BE2C (cell line): ENCODE measurements around the gene HK3.

ENCODE experiments used
- DNase-seq: peaks from one replicate; pipeline ENCODE4 v3.0.0-alpha.2; 2020
- H3K27me3 ChIP-seq: fragments of 250-450 bp; sonication (Bioruptor Pico); 2 replicates; pipeline ENCODE4 v1.5.1; 2020; ENCODE audit warnings: mild to moderate bottlenecking
- H3K36me3 ChIP-seq: fragments of 250-450 bp; sonication (Bioruptor Pico); 2 replicates; pipeline ENCODE4 v1.5.1; 2020; ENCODE audit warnings: mild to moderate bottlenecking
- H3K4me1 ChIP-seq: fragments of 250-450 bp; sonication (Bioruptor Pico); 2 replicates; pipeline ENCODE4 v1.5.1; 2020
- H3K4me3 ChIP-seq: 2 replicates; pipeline ENCODE4 v1.5.1; 2011; ENCODE audit warnings: low read depth, low read length
- H3K9me3 ChIP-seq: fragments of 250-450 bp; sonication (Bioruptor Pico); 2 replicates; pipeline ENCODE4 v1.5.1; 2020
- TF ChIP-seq, protein P1 (sequence below): IDR thresholded peaks from 2 replicates; pipeline ENCODE4 v1.5.1; 2012; ENCODE audit warnings: mild to moderate bottlenecking, low read depth, low read length

Gene HK3

DNA sequence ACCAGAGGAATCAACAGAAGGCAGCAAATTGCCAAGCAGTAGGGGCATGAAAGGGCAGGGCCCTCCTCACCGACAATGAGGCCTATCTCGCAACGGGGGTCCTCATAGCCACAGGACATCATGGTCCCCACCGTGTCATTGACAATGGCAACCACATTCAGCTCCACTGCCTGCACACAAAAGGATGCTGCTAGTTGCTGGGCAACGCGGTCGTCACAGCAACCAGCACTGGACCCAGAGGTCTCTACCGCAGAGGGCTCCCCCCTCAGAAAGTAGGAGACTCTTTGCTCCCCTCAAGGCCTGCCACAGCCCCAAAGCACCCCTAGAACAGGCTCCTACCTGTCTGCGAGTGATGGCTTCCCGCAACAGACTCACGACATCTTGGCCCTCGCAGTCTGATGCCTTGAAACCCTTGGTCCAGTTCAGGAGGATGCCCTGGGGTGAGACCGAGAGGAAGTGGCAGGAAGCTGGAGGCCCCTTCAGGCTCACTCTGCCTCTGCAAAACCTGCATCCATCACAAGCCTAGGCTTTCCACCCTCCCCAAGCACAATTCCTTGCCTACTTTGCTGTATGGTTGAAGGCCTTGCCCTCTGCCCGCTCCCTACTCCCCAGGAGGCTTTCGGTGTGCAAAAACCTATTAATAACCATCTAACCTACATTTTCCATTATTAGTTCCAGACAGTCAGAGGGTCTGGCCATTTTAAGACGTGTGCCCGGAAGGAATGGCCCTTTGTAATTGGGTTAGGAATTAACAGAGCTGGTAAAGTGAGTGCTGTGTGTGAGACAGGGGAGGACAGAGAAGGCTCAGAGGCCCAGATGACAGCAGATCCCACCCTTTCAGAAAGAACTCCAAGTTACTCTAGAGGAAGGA lies 15.2 kb downstream of the HK3 start:
- DNase-seq = peak; percentile 63
- Histone ChIP-seq H3K27me3 (no peaks in the 10 kb centered on the region), H3K4me1 (peaks cover 14% of the 10 kb centered on the region), H3K9me3 (no peaks in the 10 kb centered on the region), H3K36me3 (peaks cover 5% of the 10 kb centered on the region; the same call in 1 of the 2 replicates), H3K4me3 (no peak overlapping the region)
- TF ChIP-seq, protein P1, sequence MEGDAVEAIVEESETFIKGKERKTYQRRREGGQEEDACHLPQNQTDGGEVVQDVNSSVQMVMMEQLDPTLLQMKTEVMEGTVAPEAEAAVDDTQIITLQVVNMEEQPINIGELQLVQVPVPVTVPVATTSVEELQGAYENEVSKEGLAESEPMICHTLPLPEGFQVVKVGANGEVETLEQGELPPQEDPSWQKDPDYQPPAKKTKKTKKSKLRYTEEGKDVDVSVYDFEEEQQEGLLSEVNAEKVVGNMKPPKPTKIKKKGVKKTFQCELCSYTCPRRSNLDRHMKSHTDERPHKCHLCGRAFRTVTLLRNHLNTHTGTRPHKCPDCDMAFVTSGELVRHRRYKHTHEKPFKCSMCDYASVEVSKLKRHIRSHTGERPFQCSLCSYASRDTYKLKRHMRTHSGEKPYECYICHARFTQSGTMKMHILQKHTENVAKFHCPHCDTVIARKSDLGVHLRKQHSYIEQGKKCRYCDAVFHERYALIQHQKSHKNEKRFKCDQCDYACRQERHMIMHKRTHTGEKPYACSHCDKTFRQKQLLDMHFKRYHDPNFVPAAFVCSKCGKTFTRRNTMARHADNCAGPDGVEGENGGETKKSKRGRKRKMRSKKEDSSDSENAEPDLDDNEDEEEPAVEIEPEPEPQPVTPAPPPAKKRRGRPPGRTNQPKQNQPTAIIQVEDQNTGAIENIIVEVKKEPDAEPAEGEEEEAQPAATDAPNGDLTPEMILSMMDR = no peak

DNA sequence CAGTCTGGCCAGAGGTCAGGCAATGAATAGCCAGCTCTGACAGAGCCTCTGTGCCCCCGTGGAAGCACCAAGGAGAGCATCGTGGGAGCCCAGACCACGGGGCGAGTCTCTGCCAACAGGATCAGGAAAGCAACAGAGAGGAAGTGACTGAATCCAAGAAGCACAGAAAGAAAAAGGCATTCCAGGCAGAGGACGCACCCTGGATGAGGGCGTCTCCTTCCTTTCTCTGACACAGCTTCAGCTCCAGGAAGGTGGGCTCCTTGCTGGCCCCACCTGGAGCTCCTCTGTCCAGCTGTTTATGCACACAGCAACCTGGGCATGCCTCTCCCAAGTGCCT lies 16.6 kb downstream of the HK3 start:
- Histone ChIP-seq H3K36me3 (peaks cover 5% of the 10 kb centered on the region; the same call in 1 of the 2 replicates), H3K4me1 (peaks cover 14% of the 10 kb centered on the region), H3K4me3 (no peak overlapping the region), H3K27me3 (no peaks in the 10 kb centered on the region), H3K9me3 (no peaks in the 10 kb centered on the region)
- TF ChIP-seq, protein P1 = no peak
- no peak for DNase-seq

DNA sequence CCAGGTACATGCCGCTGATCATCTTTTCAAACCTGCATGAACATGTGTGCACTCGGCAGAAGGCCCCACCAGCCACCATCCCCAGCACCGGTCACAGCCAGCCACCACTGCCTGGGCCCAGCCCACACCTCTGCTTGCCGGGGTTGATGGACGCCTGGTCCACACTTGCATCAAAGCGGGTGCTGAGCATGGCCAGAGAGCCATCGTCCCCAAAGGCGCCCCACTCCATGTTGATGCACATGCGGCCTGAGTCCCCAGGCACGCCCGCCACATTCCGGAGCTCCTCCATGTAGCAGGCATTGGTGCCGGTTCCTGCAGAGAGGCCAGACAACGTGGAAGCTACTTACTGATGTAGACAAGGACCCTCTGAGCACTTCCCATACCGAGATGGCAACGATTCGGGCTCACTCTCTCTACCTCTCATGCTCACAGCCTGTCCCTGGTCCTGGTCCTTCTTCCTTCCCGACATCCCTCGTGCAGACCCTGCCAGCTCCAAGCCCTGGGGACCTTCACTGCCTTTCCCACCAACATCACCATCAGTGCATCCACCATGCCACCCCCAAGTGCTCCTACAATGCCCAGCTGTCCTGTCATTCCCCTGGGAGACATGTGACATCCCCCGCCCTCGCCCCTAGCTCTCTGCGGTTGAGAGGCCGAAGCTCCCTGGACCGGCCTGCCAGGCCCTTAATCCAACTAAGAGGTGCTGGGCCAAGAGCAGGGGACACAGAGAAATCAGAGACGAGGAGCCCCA lies 17.2 kb downstream of the HK3 start:
- TF ChIP-seq, protein P1 = no peak
- no peaks in the 10 kb centered on the region for H3K27me3 ChIP-seq

DNA sequence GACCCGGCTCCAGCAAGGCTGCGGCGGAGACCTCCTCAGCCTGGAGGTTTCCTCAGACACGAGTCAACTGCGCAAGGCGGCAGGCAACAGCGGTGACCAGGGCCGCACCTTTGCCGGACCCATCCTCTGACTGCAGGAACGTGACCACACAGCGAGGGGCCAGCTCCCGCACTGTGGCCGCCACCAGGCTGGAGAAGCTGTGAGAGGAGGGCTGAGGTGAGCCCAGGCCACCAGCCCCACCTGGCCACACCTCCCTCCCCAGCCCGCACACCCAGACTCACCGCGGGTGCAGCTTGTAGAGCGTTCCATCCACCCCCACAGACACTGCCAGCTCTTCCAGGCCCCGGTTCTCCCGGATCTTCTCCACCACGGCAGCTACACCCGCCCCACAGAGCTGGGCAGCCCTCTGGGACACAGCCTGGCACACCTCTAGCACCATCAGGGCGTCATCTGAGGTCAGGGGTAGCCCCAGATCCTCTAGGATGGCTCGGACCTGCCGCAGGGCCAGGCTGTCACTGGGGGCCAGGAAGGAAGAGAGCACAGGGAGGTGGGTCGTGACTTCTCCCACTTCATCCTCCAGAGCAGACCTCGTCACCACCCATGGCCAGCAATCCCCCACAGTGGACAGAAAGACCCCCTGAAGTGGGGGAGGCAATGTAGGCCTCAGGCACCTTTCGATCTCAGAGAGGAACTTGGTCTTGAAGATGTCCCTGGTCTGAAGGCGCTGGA lies 18.0 kb downstream of the HK3 start:
- Histone ChIP-seq H3K36me3 (peaks cover 5% of the 10 kb centered on the region; the same call in 1 of the 2 replicates), H3K9me3 (no peaks in the 10 kb centered on the region), H3K27me3 (no peaks in the 10 kb centered on the region), H3K4me3 (no peak overlapping the region), H3K4me1 (peaks cover 18% of the 10 kb centered on the region)
- TF ChIP-seq, protein P1 = no peak
- DNase-seq = no peak

More for the DNA sequence above, 17.2 kb downstream of the HK3 start:
- peaks cover 16% of the 10 kb centered on the region for H3K4me1 ChIP-seq
- no peaks in the 10 kb centered on the region for H3K9me3 ChIP-seq
- H3K36me3 ChIP-seq = peaks cover 5% of the 10 kb centered on the region; the same call in 1 of the 2 replicates
- no peak overlapping the region for H3K4me3 ChIP-seq
- no peak for DNase-seq

DNA sequence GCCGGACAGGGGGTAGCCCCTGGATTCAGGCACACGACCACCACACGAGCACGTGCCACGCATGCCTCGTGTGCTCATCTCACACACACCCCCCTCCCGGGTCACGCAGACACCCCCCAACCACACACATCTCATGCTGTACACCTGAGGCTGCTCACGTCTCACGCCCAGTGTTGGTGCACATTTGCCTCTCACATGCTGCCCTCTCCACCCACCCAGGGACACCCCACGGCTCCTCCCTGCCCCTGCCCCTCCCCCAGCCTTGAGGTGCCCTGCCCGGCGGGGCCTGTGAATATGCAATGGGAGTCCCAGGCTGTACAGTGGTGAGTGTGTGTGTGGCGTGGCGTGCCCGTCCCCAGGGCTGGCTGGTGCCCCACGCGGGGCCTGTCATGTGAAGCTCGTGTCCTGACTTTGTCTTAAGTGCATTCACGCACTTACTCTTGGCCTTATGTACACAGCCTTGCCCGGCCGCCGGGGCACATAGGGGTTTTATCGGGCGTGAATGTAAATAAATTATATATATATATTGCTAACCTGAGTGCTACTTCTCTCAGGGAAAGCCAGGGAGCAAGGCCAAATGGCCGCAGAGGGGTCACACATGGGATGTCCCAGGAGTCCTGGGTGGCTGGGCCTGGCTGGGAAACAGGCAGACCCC lies 18.7 kb downstream of the HK3 start:
- H3K4me3 ChIP-seq = no peak overlapping the region
- H3K4me1 ChIP-seq = peaks cover 20% of the 10 kb centered on the region
- no peak for DNase-seq
- TF ChIP-seq, protein P1 = no peak
- H3K27me3 ChIP-seq = no peaks in the 10 kb centered on the region; the same call in 1 of the 2 replicates
- H3K9me3 ChIP-seq = no peaks in the 10 kb centered on the region
- H3K36me3 ChIP-seq = peaks cover 5% of the 10 kb centered on the region; the same call in 1 of the 2 replicates
